GM12801 (cell line): ENCODE results near the gene CD37.

ENCODE experiments used
- CTCF ChIP-seq: IDR thresholded peaks from one replicate; pipeline ENCODE4 v1.5.1; 2011; ENCODE audit warnings: control low read depth; ENCODE audit not compliant: insufficient read length; ENCODE audit errors: extremely low read depth

CD37 gene

GRCh38 chr19:49301165-49301865, 33.9 kb upstream of the CD37 start:
- no peak for TF ChIP-seq CTCF

GRCh38 chr19:49301866-49302252, 33.3 kb upstream of the CD37 start:
- TF ChIP-seq CTCF: no peak

DNA sequence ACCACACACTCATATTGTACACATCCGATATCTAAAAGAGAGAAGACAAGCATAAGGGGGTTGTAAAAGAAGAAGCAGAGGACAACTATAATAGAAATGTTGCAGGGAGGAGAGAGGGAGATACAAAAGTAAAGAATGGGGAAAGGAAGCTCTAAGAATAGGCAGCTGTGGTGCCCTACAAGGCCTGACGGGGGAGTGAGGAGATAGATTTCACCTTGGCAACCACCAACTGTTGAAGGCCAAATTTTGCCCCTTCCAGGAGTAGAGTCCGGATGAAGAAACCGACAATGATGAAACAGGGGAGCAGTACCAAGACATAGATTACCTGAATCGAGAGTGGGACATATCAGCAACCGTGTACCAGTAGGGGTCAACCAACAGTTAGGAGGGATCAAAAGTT, 26.1 kb upstream of the CD37 start:
- TF ChIP-seq CTCF: no peak

GRCh38 chr19:49315111-49315510, 20.1 kb upstream of the CD37 start:
- no peak for TF ChIP-seq CTCF

DNA sequence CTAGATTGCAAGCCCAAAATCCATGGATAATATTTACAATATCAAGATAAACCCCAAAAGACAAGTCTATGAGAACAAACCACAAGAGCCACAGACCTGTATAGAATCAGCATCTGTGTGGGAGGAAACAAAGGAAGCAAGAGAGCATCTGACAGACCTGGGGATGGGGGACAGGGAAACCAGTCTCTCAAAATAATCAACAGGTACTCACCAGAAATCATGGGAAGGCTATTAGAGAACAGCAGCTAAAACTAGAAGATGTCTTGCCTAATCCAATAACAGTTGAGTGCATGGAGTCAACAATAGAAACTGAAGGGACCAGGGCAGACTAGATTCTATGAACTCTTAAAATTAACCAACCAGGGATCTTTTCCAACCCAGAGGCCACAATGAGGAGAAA, 18.9 kb upstream of the CD37 start:
- no peak for TF ChIP-seq CTCF

DNA sequence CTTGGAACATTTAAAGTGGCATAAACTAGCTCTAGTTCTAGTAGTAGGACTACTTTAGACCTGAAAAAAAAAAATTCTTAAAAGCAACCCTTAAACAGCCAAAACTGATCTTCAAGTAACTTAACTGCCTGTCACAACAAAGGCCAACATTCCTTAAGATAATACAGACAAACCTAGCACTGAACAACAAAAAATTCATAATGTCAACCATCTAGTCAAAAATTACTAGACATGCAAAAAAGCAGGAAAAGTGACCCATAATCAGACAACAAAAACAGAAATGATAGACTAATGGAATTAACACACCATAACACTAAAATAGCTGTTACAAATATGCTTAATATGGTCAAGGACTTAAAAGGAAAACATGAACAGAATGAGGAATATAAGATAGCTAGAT, 16.9 kb upstream of the CD37 start:
- no peak for TF ChIP-seq CTCF

DNA sequence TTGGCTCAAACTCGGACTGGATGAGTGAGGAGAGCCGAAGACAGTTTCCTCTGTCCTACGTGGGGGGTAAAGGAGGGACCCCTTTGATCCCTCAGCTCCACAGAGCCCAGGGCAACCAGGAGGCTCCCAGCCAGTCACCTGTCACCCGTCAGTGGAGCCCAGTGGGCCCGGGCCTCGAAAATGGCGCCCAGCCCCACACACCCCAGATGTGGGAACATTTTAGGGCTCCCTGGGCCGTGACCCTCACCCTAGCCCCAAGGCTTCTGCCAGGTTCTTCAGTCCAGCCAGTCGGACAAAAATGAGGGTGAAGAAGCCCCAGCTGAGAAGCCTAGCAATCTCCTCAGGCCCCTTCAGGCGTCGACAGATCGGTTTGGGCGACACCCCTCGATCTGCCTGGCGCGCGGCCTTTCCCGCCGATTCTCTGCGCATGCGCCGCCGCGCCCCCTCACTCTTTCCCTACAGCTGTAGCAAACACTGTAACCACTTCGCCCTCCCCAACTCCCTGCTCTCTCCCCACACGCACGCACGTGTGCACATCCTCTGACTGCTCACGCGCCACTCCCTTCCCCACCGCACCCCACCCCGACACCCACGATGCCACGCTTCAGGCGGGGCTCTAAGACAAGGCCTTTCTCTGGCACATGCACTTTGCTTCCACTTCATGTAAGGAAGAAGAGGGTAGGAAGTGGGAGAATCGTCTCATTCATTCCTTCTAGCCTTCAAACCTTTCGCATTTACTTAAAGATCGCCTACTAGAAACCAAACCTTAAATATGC, 10.2 kb upstream of the CD37 start, which contains the start of gene SLC6A16:
TSS of gene SLC6A16 (minus strand) at position 391 of the 776 bp plus-strand sequence. CDS start 13,844 bp downstream, outside the sequence.
- no peak for TF ChIP-seq CTCF
